MCF 10A (cell line): ENCODE results near the gene C4orf36. TPM values are rescaled to one million over a fixed set of nuclear protein-coding genes. Genes with fewer than 3 reads are reported as not detected.

Experiments used
- BruUV-seq: library from RNA; stranded (reverse); fragments of 400-500 nt; replicated peaks from 2 replicates; lab custom pipeline; 2021; lab: Mats Ljungman, UMichigan
- CTCF ChIA-PET: fragments of 300-600 bp; sonication (Branson Sonifier 250); formaldehyde crosslinking; extraction: SDS; loops from one replicate; lab custom pipeline; 2021; ENCODE audit warnings: antibody characterized with exemption, inconsistent platforms; lab: Yijun Ruan, JAX
- POLR2A ChIA-PET: fragments of 300-600, 350-650 bp; sonication (Branson Sonifier 250); formaldehyde crosslinking; extraction: SDS; loops from one replicate; lab custom pipeline; 2020; ENCODE audit warnings: antibody characterized with exemption, inconsistent platforms; lab: Yijun Ruan, JAX
- DNase-seq: peaks from one replicate; pipeline ENCODE4 v3.0.0-alpha.2; 2018; ENCODE audit not compliant: unreplicated experiment
- H3K27ac Mint-ChIP-seq: one replicate; pipeline ENCODE4 v1.8.0; 2022; ENCODE audit warnings: mild to moderate bottlenecking, low read depth, mixed read lengths; ENCODE audit not compliant: unreplicated experiment
- H3K27me3 Mint-ChIP-seq: one replicate; pipeline ENCODE4 v1.8.0; 2022; ENCODE audit warnings: mixed read lengths; ENCODE audit not compliant: insufficient read depth, unreplicated experiment
- H3K36me3 Mint-ChIP-seq: one replicate; pipeline ENCODE4 v1.8.0; 2022; ENCODE audit warnings: mild to moderate bottlenecking, moderate library complexity, mixed read lengths; ENCODE audit not compliant: insufficient read depth, unreplicated experiment
- H3K4me1 Mint-ChIP-seq: one replicate; pipeline ENCODE4 v1.8.0; 2022; ENCODE audit warnings: mixed read lengths; ENCODE audit not compliant: insufficient read depth, unreplicated experiment
- H3K4me3 Mint-ChIP-seq: one replicate; pipeline ENCODE4 v1.8.0; 2022; ENCODE audit warnings: mild to moderate bottlenecking, moderate library complexity, mixed read lengths; ENCODE audit not compliant: unreplicated experiment
- H3K9me3 Mint-ChIP-seq: one replicate; pipeline ENCODE4 v1.8.0; 2022; ENCODE audit warnings: mixed read lengths; ENCODE audit not compliant: unreplicated experiment
- CTCF ChIP-seq: fragments of 200-600 bp; IDR thresholded peaks from one replicate; pipeline ENCODE4 v1.8.0; 2022; ENCODE audit warnings: antibody characterized with exemption, mild to moderate bottlenecking; ENCODE audit not compliant: unreplicated experiment
- intact Hi-C: fragments of 100-400 bp; cut with micrococcal nuclease; formaldehyde crosslinking; loops from 2 replicates; pipeline ENCODE4 v1.14.1; 2022
- total RNA-seq: library from RNA; stranded (reverse); gene quantifications from 2 replicates; pipeline ENCODE4 v1.2.3, GENCODE V29; 2022

Gene C4orf36
- total RNA-seq, 1 experiment from 2014 or later, result 2.9 TPM

GRCh38 chr4:86853209-86853608, 39.0 kb downstream of the C4orf36 start:
- no peaks in the 10 kb centered on the region for H3K9me3 Mint-ChIP-seq
- no peaks in the 10 kb centered on the region for H3K36me3 Mint-ChIP-seq
- no peak overlapping the region for H3K4me3 Mint-ChIP-seq
- BruUV-seq, result no TSS peak
- H3K27ac Mint-ChIP-seq, result no peak overlapping the region
- no peaks in the 10 kb centered on the region for H3K27me3 Mint-ChIP-seq
- POLR2A ChIA-PET, result no interaction called here
- CTCF ChIA-PET, result no interaction called here
- no peak for DNase-seq
- peaks cover 27% of the 10 kb centered on the region for H3K4me1 Mint-ChIP-seq
- TF ChIP-seq CTCF, result no peak
- intact Hi-C loops, result no loop called here

GRCh38 chr4:86848732-86849619, 43.2 kb downstream of the C4orf36 start, which contains the start of gene SLC10A6:
Gene SLC10A6, minus strand, starts transcription at chr4:86849384. Its CDS starts 269 bp downstream, at chr4:86849115.
- Mint-ChIP-seq H3K4me1 (peaks cover 28% of the 10 kb centered on the region), H3K36me3 (no peaks in the 10 kb centered on the region), H3K27me3 (no peaks in the 10 kb centered on the region), H3K4me3 (peak within 1 kb of the TSS; percentile 38), H3K9me3 (no peaks in the 10 kb centered on the region), H3K27ac (peak within 1 kb of the TSS; percentile 75)
- intact Hi-C loops, result no loop called here
- no peak for TF ChIP-seq CTCF
- ChIA-PET CTCF (interaction anchor here (0.6 to 0.7 kb wide), 2 partner anchors 29 to 184 kb away, joined by 3 read pairs; no protein-coding TSS in a partner anchor), POLR2A (interaction anchor here (0.8 to 1.8 kb wide), 4 partner anchors 10 to 47 kb away, joined by 3 to 7 read pairs (median 4); no protein-coding TSS in a partner anchor)
- peak; percentile 13 for DNase-seq
- BruUV-seq, result TSS peak; percentile 43

GRCh38 chr4:86848136-86848535, 44.1 kb downstream of the C4orf36 start:
- intact Hi-C loops, result no loop called here
- CTCF ChIA-PET, result interaction anchor here (0.6 to 0.9 kb wide), 2 partner anchors 15 to 35 kb away, joined by 3 to 6 read pairs; no protein-coding TSS in a partner anchor
- Mint-ChIP-seq H3K4me3 (no peak overlapping the region), H3K36me3 (no peaks in the 10 kb centered on the region), H3K27ac (no peak overlapping the region), H3K4me1 (peaks cover 28% of the 10 kb centered on the region), H3K27me3 (no peaks in the 10 kb centered on the region), H3K9me3 (no peaks in the 10 kb centered on the region)
- TF ChIP-seq CTCF, result no peak
- POLR2A ChIA-PET, result interaction anchor here (0.7 to 1.8 kb wide), 2 partner anchors 10 to 44 kb away, joined by 3 to 7 read pairs; no protein-coding TSS in a partner anchor
- BruUV-seq, result no TSS peak
- no peak for DNase-seq

- no peak for DNase-seq
- Mint-ChIP-seq H3K4me1 (peaks cover 28% of the 10 kb centered on the region), H3K9me3 (no peaks in the 10 kb centered on the region), H3K4me3 (no peak overlapping the region), H3K36me3 (no peaks in the 10 kb centered on the region), H3K27me3 (no peaks in the 10 kb centered on the region), H3K27ac (no peak overlapping the region)
- ChIA-PET CTCF (interaction anchor here (0.6 to 0.9 kb wide), 3 partner anchors 15 to 46 kb away, joined by 3 to 6 read pairs (median 3); no protein-coding TSS in a partner anchor), POLR2A (interaction anchor here (1.8 to 2.1 kb wide), 2 partner anchors 9 to 16 kb away, joined by 7 to 11 read pairs; no protein-coding TSS in a partner anchor)
- BruUV-seq, result no TSS peak
- intact Hi-C loops, result no loop called here
- TF ChIP-seq CTCF, result no peak
Measured at GRCh38 chr4:86847571-86847970, 44.7 kb downstream of the C4orf36 start.
